ENCODE data around the gene NRP2. TPM values are rescaled to one million over a fixed set of nuclear protein-coding genes. Genes with fewer than 3 reads are reported as not detected.

The NRP2 gene
- total RNA-seq, 1 donor from 2014 or later: 27.8 TPM

DNA sequence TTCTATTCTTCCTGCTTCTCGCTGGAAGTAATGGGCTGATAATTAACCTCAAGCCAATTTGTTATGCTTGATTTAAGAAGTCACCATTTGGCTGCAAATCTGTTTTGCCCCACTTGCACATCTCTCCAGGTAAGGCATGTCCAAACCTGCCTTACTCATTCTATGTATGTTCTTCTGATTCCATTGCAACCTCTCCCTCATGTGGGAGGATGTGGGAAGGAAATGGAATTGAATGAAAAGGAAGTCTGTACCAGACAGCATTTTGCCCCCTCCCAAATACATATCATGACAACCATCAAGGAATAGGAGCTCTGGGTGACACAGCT, 131.7 kb downstream of the NRP2 start:
- no peak for DNase-seq (ENCODE audit: low spot score)
- Mint-ChIP-seq H3K27me3 (ENCODE audit: insufficient read depth, low read depth) (peaks cover 3% of the 10 kb centered on the region), H3K27ac (no peak overlapping the region), H3K4me1 (no peaks in the 10 kb centered on the region), H3K4me3 (no peak overlapping the region), H3K9me3 (no peaks in the 10 kb centered on the region), H3K36me3 (no peaks in the 10 kb centered on the region)
- Histone ChIP-seq H3K79me2 (ENCODE audit: low read depth) (no peaks in the 10 kb centered on the region), H3K9ac (no peak overlapping the region), H3F3A (ENCODE audit: low read depth) (no peaks in the 10 kb centered on the region), H3K4me3 (no peak overlapping the region), H4K20me1 (ENCODE audit: low read depth) (no peaks in the 10 kb centered on the region), H3K27me3 (no peaks in the 10 kb centered on the region), H3K4me2 (no peak overlapping the region), H3K36me3 (no peaks in the 10 kb centered on the region), H3K27ac (no peak overlapping the region), H3K9me3 (ENCODE audit: low read depth) (no peaks in the 10 kb centered on the region), H2AFZ (replicated peaks) (no peak overlapping the region), H3K4me1 (peaks cover 10% of the 10 kb centered on the region)
- TF ChIP-seq EZH2 (IDR thresholded peaks at IDR 0.05) (no peak), EZH2phosphoT487 (IDR thresholded peaks at IDR 0.05) (no peak), CTCF (IDR thresholded peaks at IDR 0.05) (no peak)

DNA sequence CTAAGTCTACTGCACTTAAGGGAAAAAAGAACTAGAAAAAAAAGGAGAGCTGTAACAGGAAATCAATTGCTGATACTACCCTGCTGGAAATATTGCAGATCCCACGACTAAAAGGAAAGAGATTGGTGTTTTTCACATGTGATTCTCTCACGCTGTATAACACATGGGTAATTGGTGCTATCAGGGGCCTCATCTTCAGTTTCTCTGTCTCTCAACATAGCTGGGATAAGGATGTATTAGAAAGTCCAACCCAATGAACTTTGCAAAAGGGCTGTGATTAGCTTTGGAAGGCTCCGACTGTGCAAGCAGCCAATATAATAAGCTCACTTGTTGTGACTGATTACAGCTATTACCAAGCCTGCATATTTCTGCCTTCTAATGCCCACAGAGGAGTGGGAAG, 133.4 kb downstream of the NRP2 start:
- no peak overlapping the region for H3K9ac ChIP-seq
- H3K27ac ChIP-seq: no peak overlapping the region
- H4K20me1 ChIP-seq (ENCODE audit: low read depth): no peaks in the 10 kb centered on the region
- no peaks in the 10 kb centered on the region for H3K4me1 Mint-ChIP-seq
- no peaks in the 10 kb centered on the region for H3K9me3 Mint-ChIP-seq
- H3K27ac Mint-ChIP-seq: no peak overlapping the region
- H3K27me3 Mint-ChIP-seq (ENCODE audit: insufficient read depth, low read depth): peaks cover 3% of the 10 kb centered on the region
- H2AFZ ChIP-seq (replicated peaks): no peak overlapping the region
- no peaks in the 10 kb centered on the region for H3K27me3 ChIP-seq
- no peaks in the 10 kb centered on the region for H3K36me3 ChIP-seq
- no peak overlapping the region for H3K4me2 ChIP-seq
- H3K9me3 ChIP-seq (ENCODE audit: low read depth): no peaks in the 10 kb centered on the region
- H3F3A ChIP-seq (ENCODE audit: low read depth): no peaks in the 10 kb centered on the region
- H3K4me3 Mint-ChIP-seq: no peak overlapping the region
- no peaks in the 10 kb centered on the region for H3K79me2 ChIP-seq (ENCODE audit: low read depth)
- H3K4me3 ChIP-seq: no peak overlapping the region
- H3K36me3 Mint-ChIP-seq: no peaks in the 10 kb centered on the region
- DNase-seq (ENCODE audit: low spot score): no peak
- no peak for TF ChIP-seq EZH2 (IDR thresholded peaks at IDR 0.05)
- TF ChIP-seq CTCF (IDR thresholded peaks at IDR 0.05): no peak
- no peak for TF ChIP-seq EZH2phosphoT487 (IDR thresholded peaks at IDR 0.05)
- H3K4me1 ChIP-seq: peaks cover 10% of the 10 kb centered on the region

- Histone ChIP-seq H3K9ac (no peak overlapping the region), H3K79me2 (ENCODE audit: low read depth) (no peaks in the 10 kb centered on the region), H3K27me3 (no peaks in the 10 kb centered on the region), H4K20me1 (ENCODE audit: low read depth) (no peaks in the 10 kb centered on the region), H3K36me3 (no peaks in the 10 kb centered on the region), H3K4me2 (no peak overlapping the region), H3F3A (ENCODE audit: low read depth) (no peaks in the 10 kb centered on the region), H2AFZ (replicated peaks) (no peak overlapping the region), H3K4me1 (peaks cover 10% of the 10 kb centered on the region), H3K9me3 (ENCODE audit: low read depth) (no peaks in the 10 kb centered on the region), H3K4me3 (no peak overlapping the region), H3K27ac (no peak overlapping the region)
- Mint-ChIP-seq H3K9me3 (no peaks in the 10 kb centered on the region), H3K4me3 (no peak overlapping the region), H3K27me3 (ENCODE audit: insufficient read depth, low read depth) (peaks cover 6% of the 10 kb centered on the region), H3K4me1 (no peaks in the 10 kb centered on the region), H3K27ac (no peak overlapping the region), H3K36me3 (no peaks in the 10 kb centered on the region)
- DNase-seq (ENCODE audit: low spot score): no peak
- no peak for TF ChIP-seq EZH2phosphoT487 (IDR thresholded peaks at IDR 0.05)
- TF ChIP-seq CTCF (IDR thresholded peaks at IDR 0.05): no peak
- TF ChIP-seq EZH2 (IDR thresholded peaks at IDR 0.05): no peak
These were observed 134.0 kb downstream of the NRP2 start for GRCh38 chr2:205816268-205816667.

DNA sequence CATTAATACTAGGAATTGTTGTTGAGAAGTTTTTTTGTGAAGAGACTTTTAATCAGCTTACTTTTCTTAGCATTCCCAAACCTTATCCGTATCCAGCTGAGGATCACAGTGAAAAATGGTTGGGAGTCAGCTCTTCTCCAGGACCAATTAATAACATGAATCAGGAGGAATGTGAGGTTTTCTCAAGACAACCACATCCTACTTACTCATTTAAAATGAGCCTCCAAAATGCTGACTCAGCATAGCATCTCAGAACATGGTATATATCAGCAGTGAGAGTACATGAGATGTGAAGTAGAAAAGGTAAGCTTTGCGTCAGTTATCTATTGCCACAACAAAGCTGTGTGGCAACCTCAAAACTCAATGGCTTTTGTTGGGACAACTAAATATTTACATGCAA, 140.3 kb downstream of the NRP2 start:
- H3K4me3 ChIP-seq: no peak overlapping the region
- no peaks in the 10 kb centered on the region for H3K36me3 Mint-ChIP-seq
- H3K9me3 ChIP-seq (ENCODE audit: low read depth): no peaks in the 10 kb centered on the region
- no peaks in the 10 kb centered on the region for H3K79me2 ChIP-seq (ENCODE audit: low read depth)
- H3K27me3 ChIP-seq: no peaks in the 10 kb centered on the region
- no peak overlapping the region for H3K9ac ChIP-seq
- peaks cover under 1% of the 10 kb centered on the region for H3K4me1 ChIP-seq
- TF ChIP-seq EZH2 (IDR thresholded peaks at IDR 0.05): no peak
- no peak for TF ChIP-seq EZH2phosphoT487 (IDR thresholded peaks at IDR 0.05)
- TF ChIP-seq CTCF (IDR thresholded peaks at IDR 0.05): no peak
- no peaks in the 10 kb centered on the region for H3F3A ChIP-seq (ENCODE audit: low read depth)
- peaks cover 10% of the 10 kb centered on the region for H3K4me1 Mint-ChIP-seq
- H3K27ac ChIP-seq: no peak overlapping the region
- H3K4me3 Mint-ChIP-seq: no peak overlapping the region
- no peak overlapping the region for H3K4me2 ChIP-seq
- peaks cover 5% of the 10 kb centered on the region for H3K27me3 Mint-ChIP-seq (ENCODE audit: insufficient read depth, low read depth)
- no peaks in the 10 kb centered on the region for H3K36me3 ChIP-seq
- H4K20me1 ChIP-seq (ENCODE audit: low read depth): no peaks in the 10 kb centered on the region
- H3K27ac Mint-ChIP-seq: no peak overlapping the region
- no peak overlapping the region for H2AFZ ChIP-seq (replicated peaks)
- H3K9me3 Mint-ChIP-seq: no peaks in the 10 kb centered on the region
- DNase-seq (ENCODE audit: low spot score): no peak
